Measurements from ENCODE around the gene PRR33. TPM values are rescaled to one million over a fixed set of nuclear protein-coding genes. Genes with fewer than 3 reads are reported as not detected.
A peak's percentile ranks its signal among the peaks of the same experiment; 100 is the strongest.

Gene PRR33
- total and polyA plus RNA-seq, 7 donors, result 0.16 to 8.9 (median 1.6) TPM

DNA sequence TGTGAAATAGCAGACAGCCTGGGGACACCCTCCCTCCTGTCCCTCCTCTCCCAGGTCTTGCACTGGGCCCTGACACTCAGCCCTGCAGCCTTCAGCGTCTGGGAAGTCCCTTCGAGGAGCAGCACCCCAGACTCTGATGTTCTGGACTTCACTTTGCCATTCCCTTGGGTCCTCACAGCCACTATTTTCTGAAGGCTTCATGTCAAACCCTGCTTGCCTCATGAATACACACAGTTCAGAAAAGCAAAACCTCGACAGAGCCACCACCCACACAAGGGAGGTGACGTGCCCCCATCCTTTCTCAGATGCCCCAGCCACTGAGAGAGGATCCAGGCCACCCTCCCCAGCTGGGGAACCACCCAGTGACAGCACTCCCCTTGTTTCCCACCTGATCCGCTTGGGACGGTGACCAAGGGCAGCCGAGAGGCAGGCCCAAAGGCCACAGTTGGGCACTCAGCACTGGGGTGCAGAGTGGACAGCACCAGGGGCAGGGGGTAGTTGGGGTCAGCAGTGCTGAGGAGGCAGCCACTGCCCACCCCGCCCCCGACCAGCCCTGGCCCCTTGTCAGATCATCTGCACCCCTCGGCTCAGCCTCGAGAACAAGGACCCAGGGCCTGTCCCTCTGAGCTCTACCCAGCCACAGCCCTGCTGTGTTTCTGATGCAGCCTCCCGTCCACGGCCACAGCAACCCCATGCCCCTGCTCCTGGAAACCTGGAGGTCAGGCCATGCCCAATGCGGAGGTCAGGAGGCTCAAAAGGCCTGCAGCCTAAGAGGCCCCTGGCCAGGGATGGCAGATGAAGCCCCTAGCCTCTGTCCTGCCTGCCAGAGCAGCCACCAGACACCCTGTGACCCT is 24.7 kb upstream of the PRR33 start:
- Histone ChIP-seq H3K4me1 (peaks cover 48% of the 10 kb centered on the region), H3K9me3 (no peaks in the 10 kb centered on the region), H3K36me3 (ENCODE audit: insufficient read depth in 1 of 2, low read depth in 1 of 2) (no peaks in the 10 kb centered on the region), H3K4me3 (peak overlapping the region; percentile 53), H3K27ac (peak overlapping the region; percentile 94), H3K27me3 (ENCODE audit: insufficient read depth in 3 of 3, low read length in 2 of 3) (no peaks in the 10 kb centered on the region)
- 30 to 49% (median 34%) methylated on average over 14 of the region's 14 CpGs for WGBS, 3 donors
- DNase-seq (peak in 1 of 2 donors; percentile 58), ATAC-seq (no peak)
- TF ChIP-seq, protein P1, sequence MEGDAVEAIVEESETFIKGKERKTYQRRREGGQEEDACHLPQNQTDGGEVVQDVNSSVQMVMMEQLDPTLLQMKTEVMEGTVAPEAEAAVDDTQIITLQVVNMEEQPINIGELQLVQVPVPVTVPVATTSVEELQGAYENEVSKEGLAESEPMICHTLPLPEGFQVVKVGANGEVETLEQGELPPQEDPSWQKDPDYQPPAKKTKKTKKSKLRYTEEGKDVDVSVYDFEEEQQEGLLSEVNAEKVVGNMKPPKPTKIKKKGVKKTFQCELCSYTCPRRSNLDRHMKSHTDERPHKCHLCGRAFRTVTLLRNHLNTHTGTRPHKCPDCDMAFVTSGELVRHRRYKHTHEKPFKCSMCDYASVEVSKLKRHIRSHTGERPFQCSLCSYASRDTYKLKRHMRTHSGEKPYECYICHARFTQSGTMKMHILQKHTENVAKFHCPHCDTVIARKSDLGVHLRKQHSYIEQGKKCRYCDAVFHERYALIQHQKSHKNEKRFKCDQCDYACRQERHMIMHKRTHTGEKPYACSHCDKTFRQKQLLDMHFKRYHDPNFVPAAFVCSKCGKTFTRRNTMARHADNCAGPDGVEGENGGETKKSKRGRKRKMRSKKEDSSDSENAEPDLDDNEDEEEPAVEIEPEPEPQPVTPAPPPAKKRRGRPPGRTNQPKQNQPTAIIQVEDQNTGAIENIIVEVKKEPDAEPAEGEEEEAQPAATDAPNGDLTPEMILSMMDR (IDR thresholded peaks at IDR 0.05), result no peak
- intact Hi-C loops (cut with DNase I), result loop anchor here (1.0 to 10.0 kb wide), 3 partner anchors 24 to 72 kb away; no protein-coding TSS in a partner anchor

DNA sequence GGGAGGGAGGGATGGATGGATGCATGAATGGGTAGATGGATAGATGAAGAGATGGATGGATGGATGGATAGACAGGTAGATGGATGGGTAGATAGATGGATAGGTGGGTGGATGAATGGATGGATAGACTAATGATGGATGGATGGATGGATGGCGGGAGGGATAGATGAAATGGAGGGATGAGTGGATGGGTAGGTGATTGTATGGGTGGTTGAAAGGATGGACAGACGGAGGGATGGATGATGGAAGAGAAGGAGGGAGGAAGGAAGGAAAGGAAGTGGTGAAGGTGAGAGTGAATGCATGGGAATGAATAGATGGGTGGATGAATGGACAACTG is 24.1 kb upstream of the PRR33 start:
- H3K4me3 ChIP-seq, result peak overlapping the region; percentile 53
- no peak for DNase-seq
- peaks cover 42% of the 10 kb centered on the region for H3K4me1 ChIP-seq
- no peaks in the 10 kb centered on the region for H3K27me3 ChIP-seq (ENCODE audit: insufficient read depth in 3 of 3, low read length in 2 of 3)
- 70 to 100% (median 93%) methylated on average over 2 of the region's 2 CpGs for WGBS, 3 donors
- H3K9me3 ChIP-seq, result no peaks in the 10 kb centered on the region
- intact Hi-C loops (cut with DNase I), result loop anchor here (1.0 to 10.0 kb wide), 3 partner anchors 23 to 71 kb away; no protein-coding TSS in a partner anchor
- H3K36me3 ChIP-seq (ENCODE audit: insufficient read depth in 1 of 2, low read depth in 1 of 2), result no peaks in the 10 kb centered on the region
- TF ChIP-seq, protein P1 (IDR thresholded peaks at IDR 0.05), result no peak
- no peak for ATAC-seq
- H3K27ac ChIP-seq, result peak overlapping the region; percentile 94

DNA sequence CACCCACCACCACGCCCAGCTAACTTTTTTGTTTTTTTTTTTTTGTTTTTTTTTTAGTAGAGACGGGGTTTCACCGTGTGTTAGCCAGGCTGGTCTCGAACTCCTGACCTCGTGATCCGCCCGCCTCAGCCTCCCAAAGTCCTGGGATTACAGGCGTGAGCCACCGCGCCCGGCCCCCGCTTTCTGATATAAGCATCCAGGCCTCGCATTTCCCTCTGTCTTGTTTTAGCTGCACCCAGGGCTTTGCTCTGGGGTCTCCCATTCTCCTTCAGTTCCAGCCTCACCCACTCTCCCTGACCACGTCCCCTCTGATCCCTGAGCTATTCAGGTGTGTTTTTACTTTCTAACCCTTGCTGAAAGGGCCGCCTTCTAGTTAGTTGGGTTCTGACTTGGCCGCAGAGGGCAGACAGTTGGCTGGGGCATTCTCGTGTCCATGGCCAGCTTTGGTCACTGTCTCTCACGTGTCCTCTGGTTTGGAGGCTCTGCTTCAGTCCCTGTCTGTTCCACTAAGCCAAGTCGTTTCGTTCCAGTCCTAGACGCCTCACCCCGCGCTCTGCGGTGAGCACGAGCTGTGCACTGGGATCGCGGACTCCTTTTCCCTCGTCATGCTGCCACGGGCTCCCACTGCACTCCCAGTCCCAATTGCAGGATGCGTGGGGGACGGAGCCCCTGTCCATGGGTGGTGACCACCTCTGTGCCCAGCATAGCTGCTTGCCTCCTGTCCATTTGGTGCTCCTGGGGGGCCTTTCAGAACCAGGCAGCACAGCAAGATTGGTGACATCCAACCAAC is 21.8 kb upstream of the PRR33 start:
- TF ChIP-seq, protein P1 (IDR thresholded peaks at IDR 0.05), result no peak
- WGBS, 3 donors, result 74 to 86% (median 80%) methylated on average over 25 to 31 of the region's 31 CpGs
- Histone ChIP-seq H3K9me3 (no peaks in the 10 kb centered on the region), H3K36me3 (ENCODE audit: insufficient read depth in 1 of 2, low read depth in 1 of 2) (no peaks in the 10 kb centered on the region), H3K27me3 (ENCODE audit: insufficient read depth in 3 of 3, low read length in 2 of 3) (no peaks in the 10 kb centered on the region), H3K4me3 (no peak overlapping the region), H3K27ac (no peak overlapping the region), H3K4me1 (peaks cover 28% of the 10 kb centered on the region)
- DNase-seq (no peak), ATAC-seq (peak in 2 of 4 donors; percentile 6)
- intact Hi-C loops (cut with DNase I), result loop anchor here (1.0 to 10.0 kb wide), 2 partner anchors 26 to 69 kb away; no protein-coding TSS in a partner anchor

DNA sequence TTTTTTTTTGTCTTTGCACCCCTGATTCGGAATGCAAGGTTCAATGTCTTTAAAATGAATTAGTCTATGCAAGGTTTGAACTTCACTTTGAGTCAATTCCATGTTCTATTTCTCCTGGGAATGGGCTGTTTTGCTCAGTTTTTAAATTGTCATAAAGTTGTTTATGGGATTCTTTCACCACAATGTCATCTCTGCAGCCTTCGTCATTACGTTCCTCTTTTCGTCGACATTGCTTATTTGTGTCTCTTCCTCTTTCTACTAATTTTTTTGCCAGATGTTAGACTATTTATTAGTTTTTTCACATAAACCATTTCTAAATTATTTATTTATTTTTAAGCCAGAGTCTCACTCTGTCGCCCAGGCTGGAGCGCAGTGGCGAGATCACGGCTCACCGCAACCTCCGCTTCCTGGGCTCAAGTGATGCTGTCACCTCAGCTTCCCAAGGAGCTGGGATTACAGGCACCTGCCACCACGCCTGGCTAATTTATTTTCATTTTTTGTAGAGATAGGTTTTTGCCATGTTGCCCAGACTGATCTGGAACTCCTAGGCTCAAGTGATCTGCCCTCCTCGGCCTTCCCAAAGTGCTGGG is 20.7 kb upstream of the PRR33 start:
- DNase-seq, result no peak
- peak overlapping the region; percentile 36 for H3K27ac ChIP-seq
- TF ChIP-seq, protein P1 (IDR thresholded peaks at IDR 0.05), result no peak
- H3K4me3 ChIP-seq, result no peak overlapping the region
- H3K36me3 ChIP-seq (ENCODE audit: insufficient read depth in 1 of 2, low read depth in 1 of 2), result no peaks in the 10 kb centered on the region
- no peak for ATAC-seq
- H3K9me3 ChIP-seq, result no peaks in the 10 kb centered on the region
- 53 to 69% (median 69%) methylated on average over 13 of the region's 13 CpGs for WGBS, 3 donors
- no peaks in the 10 kb centered on the region for H3K27me3 ChIP-seq (ENCODE audit: insufficient read depth in 3 of 3, low read length in 2 of 3)
- H3K4me1 ChIP-seq, result peaks cover 17% of the 10 kb centered on the region
- intact Hi-C loops (cut with DNase I), result loop anchor here in 1 of 2 donors (10.0 kb wide), 1 partner anchor 68 kb away; no protein-coding TSS in a partner anchor

All from psoas muscle (tissue), 8 donors.